ENCODE results near the gene ADGRV1. TPM values are rescaled to one million over a fixed set of nuclear protein-coding genes. Genes with fewer than 3 reads are reported as not detected.

Gene ADGRV1
- polyA plus RNA-seq, 3 donors = 0.18 to 0.33 TPM; not detected in 1

DNA sequence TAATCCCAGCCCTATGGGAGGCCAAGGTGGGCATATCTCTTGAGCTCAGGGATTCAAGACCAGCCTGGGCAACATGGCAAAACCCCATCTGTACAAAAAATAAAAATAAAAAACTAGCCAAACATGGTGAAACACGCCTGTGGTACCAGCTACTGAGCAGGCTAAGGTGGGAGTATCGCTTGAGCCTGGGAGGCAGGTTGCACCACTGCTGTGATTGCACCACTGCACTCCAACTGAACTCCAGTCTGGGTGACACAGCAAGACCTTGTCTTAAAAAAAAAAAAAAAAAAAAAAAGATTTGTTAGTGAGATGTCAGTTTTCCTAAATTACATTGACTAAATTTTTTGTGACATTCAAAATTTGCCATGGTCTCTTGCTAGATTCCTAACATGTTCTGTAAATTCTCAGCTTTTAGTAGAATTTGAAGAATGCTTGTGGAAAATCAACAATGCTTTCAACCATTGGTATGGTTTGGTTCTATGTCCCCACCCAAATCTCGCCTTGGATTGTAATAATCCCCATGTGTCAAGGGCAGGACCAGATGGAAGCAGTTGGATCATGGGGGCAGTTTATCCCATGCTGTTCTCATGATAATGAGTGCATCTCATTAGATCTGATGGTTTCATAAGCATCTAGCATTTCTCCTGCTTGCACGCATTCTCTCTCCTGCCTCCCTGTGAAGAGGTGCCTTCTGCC lies 588.5 kb downstream of the ADGRV1 start:
- H3K4me1 Mint-ChIP-seq = peaks cover 58% of the 10 kb centered on the region
- Histone ChIP-seq H3K36me3 (replicated peaks in 1 of 2; ENCODE audit: control insufficient read depth in 1 of 2, insufficient read depth in 2 of 2, low read length in 2 of 2) (no peaks in the 10 kb centered on the region), H4K20me1 (ENCODE audit: insufficient read depth, low read length) (no peaks in the 10 kb centered on the region), H3K27me3 (ENCODE audit: control insufficient read depth in 2 of 2, insufficient read depth in 2 of 2, low read length in 2 of 2) (no peaks in the 10 kb centered on the region), H3K9me3 (replicated peaks in 1 of 2; ENCODE audit: control insufficient read depth in 1 of 2, insufficient read depth in 1 of 2, low read length in 2 of 2) (peaks cover 10 to 13% of the 10 kb centered on the region in 2 donors), H3K79me2 (ENCODE audit: insufficient read depth, low read length) (no peaks in the 10 kb centered on the region), H3K4me1 (ENCODE audit: control insufficient read depth in 1 of 2, insufficient read depth in 2 of 2, low read length in 2 of 2) (peaks cover 44 to 51% of the 10 kb centered on the region in 2 donors), H3K4me2 (replicated peaks; ENCODE audit: extremely low read depth, low read length, poor library complexity, severe bottlenecking) (peak overlapping the region; percentile 48), H3K9ac (ENCODE audit: insufficient read depth, low read length, poor library complexity, severe bottlenecking) (peak overlapping the region; percentile 39), H3K27ac (ENCODE audit: low read depth in 1 of 2, low read length in 2 of 2) (peak overlapping the region; percentile 80 to 86), H3K4me3 (replicated peaks in 1 of 3; ENCODE audit: low read depth in 2 of 3, low read length in 3 of 3) (peak overlapping the region in 1 of 3 experiments; percentile 40), H2AFZ (ENCODE audit: insufficient read depth, low read depth, low read length, poor library complexity, severe bottlenecking) (no peak overlapping the region)
- 39% methylated on average over 3 of the region's 4 CpGs for WGBS (ENCODE audit: insufficient coverage)
- H3K4me3 Mint-ChIP-seq = no peak overlapping the region
- peaks cover 0 to 2% (median 1%) of the 10 kb centered on the region in 3 donors for H3K27me3 Mint-ChIP-seq (ENCODE audit: low read depth in 3 of 3)
- peaks cover 10 to 22% (median 15%) of the 10 kb centered on the region in 7 donors for H3K9me3 Mint-ChIP-seq
- H3K27ac Mint-ChIP-seq = peak overlapping the region; percentile 77 to 94 (median 87)
- peaks cover 5 to 8% of the 10 kb centered on the region in 2 donors for H3K36me3 Mint-ChIP-seq
- DNase-seq = peak; percentile 82 to 88 (median 88)
- intact Hi-C loops (cut with micrococcal nuclease) = no loop called here
- TF ChIP-seq, protein P1, sequence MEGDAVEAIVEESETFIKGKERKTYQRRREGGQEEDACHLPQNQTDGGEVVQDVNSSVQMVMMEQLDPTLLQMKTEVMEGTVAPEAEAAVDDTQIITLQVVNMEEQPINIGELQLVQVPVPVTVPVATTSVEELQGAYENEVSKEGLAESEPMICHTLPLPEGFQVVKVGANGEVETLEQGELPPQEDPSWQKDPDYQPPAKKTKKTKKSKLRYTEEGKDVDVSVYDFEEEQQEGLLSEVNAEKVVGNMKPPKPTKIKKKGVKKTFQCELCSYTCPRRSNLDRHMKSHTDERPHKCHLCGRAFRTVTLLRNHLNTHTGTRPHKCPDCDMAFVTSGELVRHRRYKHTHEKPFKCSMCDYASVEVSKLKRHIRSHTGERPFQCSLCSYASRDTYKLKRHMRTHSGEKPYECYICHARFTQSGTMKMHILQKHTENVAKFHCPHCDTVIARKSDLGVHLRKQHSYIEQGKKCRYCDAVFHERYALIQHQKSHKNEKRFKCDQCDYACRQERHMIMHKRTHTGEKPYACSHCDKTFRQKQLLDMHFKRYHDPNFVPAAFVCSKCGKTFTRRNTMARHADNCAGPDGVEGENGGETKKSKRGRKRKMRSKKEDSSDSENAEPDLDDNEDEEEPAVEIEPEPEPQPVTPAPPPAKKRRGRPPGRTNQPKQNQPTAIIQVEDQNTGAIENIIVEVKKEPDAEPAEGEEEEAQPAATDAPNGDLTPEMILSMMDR (IDR thresholded peaks at IDR 0.05) = no peak

DNA sequence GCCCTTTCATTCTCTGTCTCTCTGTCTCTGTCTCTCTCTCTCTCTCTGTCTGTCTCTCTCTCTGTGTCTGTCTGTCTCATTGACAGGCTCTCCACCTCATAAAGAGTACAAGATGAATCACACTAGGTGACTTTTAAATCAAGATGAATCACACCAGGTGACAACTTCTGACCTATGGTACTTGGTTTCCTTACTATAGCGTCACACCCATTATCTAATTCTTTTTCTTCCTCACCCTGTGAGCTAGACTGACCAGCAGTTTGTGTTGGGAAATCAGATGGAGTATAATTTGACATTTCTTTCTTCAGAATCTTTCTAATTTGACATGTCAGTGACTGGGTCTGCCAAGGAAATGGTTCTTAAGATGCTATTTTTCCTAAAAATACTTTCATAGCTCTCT lies 591.6 kb downstream of the ADGRV1 start:
- no peak overlapping the region for H3K4me2 ChIP-seq (replicated peaks; ENCODE audit: extremely low read depth, low read length, poor library complexity, severe bottlenecking)
- Mint-ChIP-seq H3K27ac (peak overlapping the region in 2 of 7 donors; percentile 12 to 17), H3K4me3 (no peak overlapping the region), H3K9me3 (peaks cover 8 to 19% (median 15%) of the 10 kb centered on the region in 7 donors), H3K27me3 (ENCODE audit: low read depth in 3 of 3) (peaks cover 0 to 1% (median 0%) of the 10 kb centered on the region in 3 donors), H3K4me1 (peaks cover 31% of the 10 kb centered on the region), H3K36me3 (peaks cover 3 to 6% of the 10 kb centered on the region in 2 donors)
- H3K36me3 ChIP-seq (replicated peaks in 1 of 2; ENCODE audit: control insufficient read depth in 1 of 2, insufficient read depth in 2 of 2, low read length in 2 of 2) = no peaks in the 10 kb centered on the region
- H3K4me1 ChIP-seq (ENCODE audit: control insufficient read depth in 1 of 2, insufficient read depth in 2 of 2, low read length in 2 of 2) = peaks cover 21 to 31% of the 10 kb centered on the region in 2 donors
- TF ChIP-seq, protein P1 (IDR thresholded peaks at IDR 0.05) = no peak
- H3K9ac ChIP-seq (ENCODE audit: insufficient read depth, low read length, poor library complexity, severe bottlenecking) = no peak overlapping the region
- H3K27ac ChIP-seq (ENCODE audit: low read depth in 1 of 2, low read length in 2 of 2) = no peak overlapping the region
- no peaks in the 10 kb centered on the region for H3K27me3 ChIP-seq (ENCODE audit: control insufficient read depth in 2 of 2, insufficient read depth in 2 of 2, low read length in 2 of 2)
- H2AFZ ChIP-seq (ENCODE audit: insufficient read depth, low read depth, low read length, poor library complexity, severe bottlenecking) = no peak overlapping the region
- H3K79me2 ChIP-seq (ENCODE audit: insufficient read depth, low read length) = no peaks in the 10 kb centered on the region
- no peaks in the 10 kb centered on the region for H4K20me1 ChIP-seq (ENCODE audit: insufficient read depth, low read length)
- no CpG with 5 or more reads among the region's 1 CpG for WGBS (ENCODE audit: insufficient coverage)
- DNase-seq = peak in 1 of 3 donors; percentile 27
- peaks cover 10 to 13% of the 10 kb centered on the region in 2 donors for H3K9me3 ChIP-seq (replicated peaks in 1 of 2; ENCODE audit: control insufficient read depth in 1 of 2, insufficient read depth in 1 of 2, low read length in 2 of 2)
- intact Hi-C loops (cut with micrococcal nuclease) = no loop called here
- no peak overlapping the region for H3K4me3 ChIP-seq (replicated peaks in 1 of 3; ENCODE audit: low read depth in 2 of 3, low read length in 3 of 3)

Data from CD14-positive monocyte (primary cell).